ENCODE results near the gene TMEM163.

- TF ChIP-seq CTCF (IDR thresholded peaks at IDR 0.05; ENCODE audit: low read depth, low read length) (no peak), POLR2A (IDR thresholded peaks at IDR 0.05; ENCODE audit: extremely low read depth, insufficient read length) (no peak)
Observed at GRCh38 chr2:134527381-134527780, 191.4 kb downstream of the TMEM163 start.

Data from NB4 (cell line).